ENCODE measurements around the gene DRAM1.
A peak's percentile ranks its signal among the peaks of the same experiment; 100 is the strongest.
"Not testable (repeated sequence)": the region's sequence is repeated elsewhere in the genome, so short reads cannot be mapped to it uniquely, and the experiment has no call there.

Gene DRAM1

GRCh38 chr12:101876861-101877805 lies at the start of gene DRAM1:
TSS of gene DRAM1 (plus strand) at chr12:101877580. CDS start at chr12:101877790, 210 bp downstream.
- peak; percentile 93 for DNase-seq

GRCh38 chr12:101828463-101829196 lies 48.8 kb upstream of the DRAM1 start:
- no peak for DNase-seq

- no peak for DNase-seq
Measured at GRCh38 chr12:101829639-101830366, 47.6 kb upstream of the DRAM1 start.

GRCh38 chr12:101830367-101831325 lies 46.7 kb upstream of the DRAM1 start, which contains the start of gene GNPTAB:
TSS of gene GNPTAB (minus strand) at chr12:101830959. CDS start at chr12:101830675, 284 bp downstream.
- DNase-seq = peak; percentile 90

GRCh38 chr12:101832030-101832429 lies 45.4 kb upstream of the DRAM1 start:
- peak; percentile 25 for DNase-seq

GRCh38 chr12:101838628-101839323 lies 38.6 kb upstream of the DRAM1 start:
- DNase-seq = no peak

- DNase-seq = peak; percentile 50
Measured at GRCh38 chr12:101839324-101840283, 37.8 kb upstream of the DRAM1 start.

- DNase-seq = no peak
Measured at GRCh38 chr12:101841069-101841468, 36.3 kb upstream of the DRAM1 start.

- DNase-seq = no peak
Measured at GRCh38 chr12:101845137-101845711, 32.2 kb upstream of the DRAM1 start.

GRCh38 chr12:101847325-101847724 lies 30.1 kb upstream of the DRAM1 start:
- no peak for DNase-seq

GRCh38 chr12:101850199-101850598 lies 27.2 kb upstream of the DRAM1 start:
- DNase-seq = no peak

GRCh38 chr12:101852998-101853397 lies 24.4 kb upstream of the DRAM1 start:
- no peak for DNase-seq

GRCh38 chr12:101854747-101855146 lies 22.6 kb upstream of the DRAM1 start:
- DNase-seq = no peak

GRCh38 chr12:101855364-101855884 lies 22.0 kb upstream of the DRAM1 start:
- peak; percentile 19 for DNase-seq

GRCh38 chr12:101855976-101856375 lies 21.4 kb upstream of the DRAM1 start:
- no peak for DNase-seq

GRCh38 chr12:101856614-101857013 lies 20.8 kb upstream of the DRAM1 start:
- not testable (repeated sequence) for DNase-seq

GRCh38 chr12:101857043-101857558 lies 20.3 kb upstream of the DRAM1 start:
- peak; percentile 91 for DNase-seq

GRCh38 chr12:101858361-101858760 lies 19.0 kb upstream of the DRAM1 start:
- no peak for DNase-seq
